ENCODE results near the gene CNNM2.
A peak's percentile ranks its signal among the peaks of the same experiment; 100 is the strongest.

Gene CNNM2

DNA sequence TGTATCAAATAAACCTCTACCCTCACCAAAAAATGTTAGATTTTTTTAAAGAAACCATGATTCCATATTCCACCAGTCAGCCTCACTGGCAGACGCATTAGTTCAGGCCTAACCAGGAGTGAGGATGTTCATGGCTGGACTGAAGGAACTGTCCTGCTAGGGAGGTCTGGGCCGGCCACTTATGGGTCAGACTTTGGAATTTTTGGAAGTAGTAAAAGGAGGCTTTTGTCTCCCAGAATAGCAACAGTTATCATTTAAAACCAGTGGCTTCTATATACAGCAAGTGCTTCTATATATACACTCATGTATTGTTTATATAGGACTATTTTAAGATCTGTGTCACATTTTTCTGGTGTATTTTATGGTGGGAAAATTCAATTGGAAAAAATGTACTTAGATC, 120.5 kb downstream of the CNNM2 start:
- Histone ChIP-seq H3K36me3 (ENCODE audit: control insufficient read depth in 2 of 2, insufficient read depth in 1 of 2, low read length in 2 of 2) (no peaks in the 10 kb centered on the region), H3K27ac (ENCODE audit: extremely low read depth, low read depth, low read length) (no peak overlapping the region), H3K9me3 (ENCODE audit: control insufficient read depth, insufficient read depth, low read depth, low read length) (no peaks in the 10 kb centered on the region), H3K4me3 (ENCODE audit: low read depth, low read length) (no peak overlapping the region), H3K4me1 (ENCODE audit: control insufficient read depth, insufficient read depth, low read length) (no peaks in the 10 kb centered on the region)
- TF ChIP-seq, protein P1, sequence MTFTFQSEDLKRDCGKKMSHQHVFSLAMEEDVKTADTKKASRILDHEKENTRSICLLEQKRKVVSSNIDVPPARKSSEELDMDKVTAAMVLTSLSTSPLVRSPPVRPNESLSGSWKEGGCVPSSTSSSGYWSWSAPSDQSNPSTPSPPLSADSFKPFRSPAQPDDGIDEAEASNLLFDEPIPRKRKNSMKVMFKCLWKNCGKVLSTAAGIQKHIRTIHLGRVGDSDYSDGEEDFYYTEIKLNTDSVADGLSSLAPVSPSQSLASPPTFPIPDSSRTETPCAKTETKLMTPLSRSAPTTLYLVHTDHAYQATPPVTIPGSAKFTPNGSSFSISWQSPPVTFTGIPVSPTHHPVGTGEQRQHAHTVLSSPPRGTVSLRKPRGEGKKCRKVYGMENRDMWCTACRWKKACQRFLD (tag by site-specific recombination; IDR thresholded peaks at IDR 0.05), result no peak
- TF ChIP-seq ZNF248 (tag by site-specific recombination; IDR thresholded peaks at IDR 0.05) (no peak), ZNF138 (tag by site-specific recombination; IDR thresholded peaks at IDR 0.05; ENCODE audit: borderline replicate concordance) (no peak), ZIC2 (tag by site-specific recombination; IDR thresholded peaks at IDR 0.05) (no peak), ZNF112 (tag by site-specific recombination; IDR thresholded peaks at IDR 0.05) (no peak)
- TF ChIP-seq, protein P2, sequence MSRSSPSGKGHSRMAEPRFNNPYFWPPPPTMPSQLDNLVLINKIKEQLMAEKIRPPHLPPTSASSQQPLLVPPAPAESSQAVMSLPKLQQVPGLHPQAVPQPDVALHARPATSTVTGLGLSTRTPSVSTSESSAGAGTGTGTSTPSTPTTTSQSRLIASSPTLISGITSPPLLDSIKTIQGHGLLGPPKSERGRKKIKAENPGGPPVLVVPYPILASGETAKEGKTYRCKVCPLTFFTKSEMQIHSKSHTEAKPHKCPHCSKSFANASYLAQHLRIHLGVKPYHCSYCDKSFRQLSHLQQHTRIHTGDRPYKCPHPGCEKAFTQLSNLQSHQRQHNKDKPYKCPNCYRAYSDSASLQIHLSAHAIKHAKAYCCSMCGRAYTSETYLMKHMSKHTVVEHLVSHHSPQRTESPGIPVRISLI (tag by site-specific recombination; IDR thresholded peaks at IDR 0.05), result no peak
- TF ChIP-seq, protein P3, sequence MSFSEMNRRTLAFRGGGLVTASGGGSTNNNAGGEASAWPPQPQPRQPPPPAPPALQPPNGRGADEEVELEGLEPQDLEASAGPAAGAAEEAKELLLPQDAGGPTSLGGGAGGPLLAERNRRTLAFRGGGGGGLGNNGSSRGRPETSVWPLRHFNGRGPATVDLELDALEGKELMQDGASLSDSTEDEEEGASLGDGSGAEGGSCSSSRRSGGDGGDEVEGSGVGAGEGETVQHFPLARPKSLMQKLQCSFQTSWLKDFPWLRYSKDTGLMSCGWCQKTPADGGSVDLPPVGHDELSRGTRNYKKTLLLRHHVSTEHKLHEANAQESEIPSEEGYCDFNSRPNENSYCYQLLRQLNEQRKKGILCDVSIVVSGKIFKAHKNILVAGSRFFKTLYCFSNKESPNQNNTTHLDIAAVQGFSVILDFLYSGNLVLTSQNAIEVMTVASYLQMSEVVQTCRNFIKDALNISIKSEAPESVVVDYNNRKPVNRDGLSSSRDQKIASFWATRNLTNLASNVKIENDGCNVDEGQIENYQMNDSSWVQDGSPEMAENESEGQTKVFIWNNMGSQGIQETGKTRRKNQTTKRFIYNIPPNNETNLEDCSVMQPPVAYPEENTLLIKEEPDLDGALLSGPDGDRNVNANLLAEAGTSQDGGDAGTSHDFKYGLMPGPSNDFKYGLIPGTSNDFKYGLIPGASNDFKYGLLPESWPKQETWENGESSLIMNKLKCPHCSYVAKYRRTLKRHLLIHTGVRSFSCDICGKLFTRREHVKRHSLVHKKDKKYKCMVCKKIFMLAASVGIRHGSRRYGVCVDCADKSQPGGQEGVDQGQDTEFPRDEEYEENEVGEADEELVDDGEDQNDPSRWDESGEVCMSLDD (tag by site-specific recombination; IDR thresholded peaks at IDR 0.05), result no peak
- CTCF ChIA-PET, result no interaction called here
- POLR2A ChIA-PET, result no interaction called here

DNA sequence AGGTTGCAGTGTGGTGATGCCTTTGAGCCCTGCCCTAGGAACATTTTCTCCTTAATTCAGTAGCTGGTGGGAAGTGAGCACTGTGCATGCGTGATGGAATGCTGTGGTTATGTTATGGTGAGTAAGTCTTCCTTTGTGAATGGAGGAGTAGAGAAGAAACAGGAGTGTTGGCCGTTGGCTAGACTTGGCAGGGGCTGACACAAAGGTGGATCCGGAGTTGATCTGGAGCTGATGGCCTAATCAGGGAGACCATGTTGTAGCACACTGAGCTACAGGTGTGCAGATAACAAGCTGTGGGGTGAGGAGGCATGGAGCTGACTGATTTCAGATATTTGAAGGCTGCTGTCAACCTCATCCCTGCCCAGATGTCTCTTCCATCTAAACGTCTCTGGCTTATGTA, 122.3 kb downstream of the CNNM2 start:
- CTCF ChIA-PET, result interaction anchor here (1.2 kb wide), 1 partner anchor 14 kb away, joined by 5 read pairs; no protein-coding TSS in a partner anchor
- TF ChIP-seq SCRT1 (tag by site-specific recombination; IDR thresholded peaks at IDR 0.05; ENCODE audit: borderline replicate concordance) (peak; percentile 19; the same call in 1 of the 2 replicates), SCRT2 (tag by site-specific recombination; IDR thresholded peaks at IDR 0.05) (peak; percentile 77), ZNF600 (tag by site-specific recombination; IDR thresholded peaks at IDR 0.05) (peak; percentile 82), ZNF239 (tag by site-specific recombination; IDR thresholded peaks at IDR 0.05) (no peak)
- H3K4me3 ChIP-seq (ENCODE audit: low read depth, low read length), result no peak overlapping the region
- no peak overlapping the region for H3K27ac ChIP-seq (ENCODE audit: extremely low read depth, low read depth, low read length)
- no peaks in the 10 kb centered on the region for H3K36me3 ChIP-seq (ENCODE audit: control insufficient read depth in 2 of 2, insufficient read depth in 1 of 2, low read length in 2 of 2)
- POLR2A ChIA-PET, result no interaction called here
- no peaks in the 10 kb centered on the region for H3K9me3 ChIP-seq (ENCODE audit: control insufficient read depth, insufficient read depth, low read depth, low read length)
- no peaks in the 10 kb centered on the region for H3K4me1 ChIP-seq (ENCODE audit: control insufficient read depth, insufficient read depth, low read length)

DNA sequence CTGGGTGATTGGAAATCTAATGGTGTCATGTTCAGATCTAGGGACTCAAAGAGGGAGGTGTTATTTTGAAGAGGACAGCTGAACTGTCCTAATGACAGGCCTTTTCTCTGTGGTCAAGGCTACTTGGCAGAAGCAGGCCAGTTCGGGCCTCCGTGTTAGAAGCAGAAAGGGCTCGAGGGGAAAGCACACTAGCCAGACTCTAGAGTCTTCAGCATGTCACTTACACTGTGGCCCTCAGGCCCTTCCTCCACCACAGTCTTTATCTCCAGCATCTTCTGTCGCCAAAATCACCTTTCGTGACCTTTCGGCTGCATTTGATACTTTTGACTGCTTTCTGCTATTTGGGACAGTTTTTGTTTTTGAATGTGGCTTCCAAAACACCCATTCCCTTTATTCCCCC, 123.3 kb downstream of the CNNM2 start:
- POLR2A ChIA-PET, result no interaction called here
- no peaks in the 10 kb centered on the region for H3K9me3 ChIP-seq (ENCODE audit: control insufficient read depth, insufficient read depth, low read depth, low read length)
- CTCF ChIA-PET, result interaction anchor here (1.1 to 1.2 kb wide), 2 partner anchors 13 to 19 kb away, joined by 3 to 5 read pairs; no protein-coding TSS in a partner anchor
- H3K4me3 ChIP-seq (ENCODE audit: low read depth, low read length), result no peak overlapping the region
- no peaks in the 10 kb centered on the region for H3K4me1 ChIP-seq (ENCODE audit: control insufficient read depth, insufficient read depth, low read length)
- no peak overlapping the region for H3K27ac ChIP-seq (ENCODE audit: extremely low read depth, low read depth, low read length)
- no peaks in the 10 kb centered on the region for H3K36me3 ChIP-seq (ENCODE audit: control insufficient read depth in 2 of 2, insufficient read depth in 1 of 2, low read length in 2 of 2)
- TF ChIP-seq IKZF3 (tag by site-specific recombination; IDR thresholded peaks at IDR 0.05) (no peak), ZNF335 (tag by site-specific recombination; conservative IDR thresholded peaks at IDR 0.05) (no peak), ZNF843 (tag by site-specific recombination; IDR thresholded peaks at IDR 0.05) (no peak), ZFP41 (tag by site-specific recombination; IDR thresholded peaks at IDR 0.05; ENCODE audit: borderline replicate concordance) (no peak), ZNF776 (tag by site-specific recombination; IDR thresholded peaks at IDR 0.05; ENCODE audit: borderline replicate concordance) (no peak), ZNF785 (tag by site-specific recombination; IDR thresholded peaks at IDR 0.05) (no peak), GLI4 (tag by site-specific recombination; IDR thresholded peaks at IDR 0.05) (no peak), ZNF140 (tag by site-specific recombination; IDR thresholded peaks at IDR 0.05) (no peak)
- TF ChIP-seq, protein P4, sequence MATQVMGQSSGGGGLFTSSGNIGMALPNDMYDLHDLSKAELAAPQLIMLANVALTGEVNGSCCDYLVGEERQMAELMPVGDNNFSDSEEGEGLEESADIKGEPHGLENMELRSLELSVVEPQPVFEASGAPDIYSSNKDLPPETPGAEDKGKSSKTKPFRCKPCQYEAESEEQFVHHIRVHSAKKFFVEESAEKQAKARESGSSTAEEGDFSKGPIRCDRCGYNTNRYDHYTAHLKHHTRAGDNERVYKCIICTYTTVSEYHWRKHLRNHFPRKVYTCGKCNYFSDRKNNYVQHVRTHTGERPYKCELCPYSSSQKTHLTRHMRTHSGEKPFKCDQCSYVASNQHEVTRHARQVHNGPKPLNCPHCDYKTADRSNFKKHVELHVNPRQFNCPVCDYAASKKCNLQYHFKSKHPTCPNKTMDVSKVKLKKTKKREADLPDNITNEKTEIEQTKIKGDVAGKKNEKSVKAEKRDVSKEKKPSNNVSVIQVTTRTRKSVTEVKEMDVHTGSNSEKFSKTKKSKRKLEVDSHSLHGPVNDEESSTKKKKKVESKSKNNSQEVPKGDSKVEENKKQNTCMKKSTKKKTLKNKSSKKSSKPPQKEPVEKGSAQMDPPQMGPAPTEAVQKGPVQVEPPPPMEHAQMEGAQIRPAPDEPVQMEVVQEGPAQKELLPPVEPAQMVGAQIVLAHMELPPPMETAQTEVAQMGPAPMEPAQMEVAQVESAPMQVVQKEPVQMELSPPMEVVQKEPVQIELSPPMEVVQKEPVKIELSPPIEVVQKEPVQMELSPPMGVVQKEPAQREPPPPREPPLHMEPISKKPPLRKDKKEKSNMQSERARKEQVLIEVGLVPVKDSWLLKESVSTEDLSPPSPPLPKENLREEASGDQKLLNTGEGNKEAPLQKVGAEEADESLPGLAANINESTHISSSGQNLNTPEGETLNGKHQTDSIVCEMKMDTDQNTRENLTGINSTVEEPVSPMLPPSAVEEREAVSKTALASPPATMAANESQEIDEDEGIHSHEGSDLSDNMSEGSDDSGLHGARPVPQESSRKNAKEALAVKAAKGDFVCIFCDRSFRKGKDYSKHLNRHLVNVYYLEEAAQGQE (tag by site-specific recombination; IDR thresholded peaks at IDR 0.05), result no peak
- TF ChIP-seq, protein P5, sequence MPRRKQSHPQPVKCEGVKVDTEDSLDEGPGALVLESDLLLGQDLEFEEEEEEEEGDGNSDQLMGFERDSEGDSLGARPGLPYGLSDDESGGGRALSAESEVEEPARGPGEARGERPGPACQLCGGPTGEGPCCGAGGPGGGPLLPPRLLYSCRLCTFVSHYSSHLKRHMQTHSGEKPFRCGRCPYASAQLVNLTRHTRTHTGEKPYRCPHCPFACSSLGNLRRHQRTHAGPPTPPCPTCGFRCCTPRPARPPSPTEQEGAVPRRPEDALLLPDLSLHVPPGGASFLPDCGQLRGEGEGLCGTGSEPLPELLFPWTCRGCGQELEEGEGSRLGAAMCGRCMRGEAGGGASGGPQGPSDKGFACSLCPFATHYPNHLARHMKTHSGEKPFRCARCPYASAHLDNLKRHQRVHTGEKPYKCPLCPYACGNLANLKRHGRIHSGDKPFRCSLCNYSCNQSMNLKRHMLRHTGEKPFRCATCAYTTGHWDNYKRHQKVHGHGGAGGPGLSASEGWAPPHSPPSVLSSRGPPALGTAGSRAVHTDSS (tag by site-specific recombination; IDR thresholded peaks at IDR 0.05), result no peak
- TF ChIP-seq, protein P6, sequence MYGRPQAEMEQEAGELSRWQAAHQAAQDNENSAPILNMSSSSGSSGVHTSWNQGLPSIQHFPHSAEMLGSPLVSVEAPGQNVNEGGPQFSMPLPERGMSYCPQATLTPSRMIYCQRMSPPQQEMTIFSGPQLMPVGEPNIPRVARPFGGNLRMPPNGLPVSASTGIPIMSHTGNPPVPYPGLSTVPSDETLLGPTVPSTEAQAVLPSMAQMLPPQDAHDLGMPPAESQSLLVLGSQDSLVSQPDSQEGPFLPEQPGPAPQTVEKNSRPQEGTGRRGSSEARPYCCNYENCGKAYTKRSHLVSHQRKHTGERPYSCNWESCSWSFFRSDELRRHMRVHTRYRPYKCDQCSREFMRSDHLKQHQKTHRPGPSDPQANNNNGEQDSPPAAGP (tag by site-specific recombination; IDR thresholded peaks at IDR 0.05), result no peak

All from HEK293 (cell line).